Coronary artery (tissue), 2 donors: Measurements from ENCODE around the gene KIF21A.

Source experiments
- DNase-seq: peaks from one replicate; pipeline ENCODE4 v3.0.0-alpha.2; 2017; ENCODE audit warnings: low spot score
- H3K27ac ChIP-seq, 2 donors: fragments of 200-600 bp; sonication (generic); one replicate each; pipeline ENCODE4 v1.5.1; 2016 to 2019
- H3K4me3 ChIP-seq: fragments of 200-600 bp; sonication (generic); 2 replicates; pipeline ENCODE4 v1.5.1; 2016; ENCODE audit warnings: mild to moderate bottlenecking, moderate library complexity
- CTCF ChIP-seq: fragments of 200-600 bp; sonication (generic); IDR thresholded peaks from one replicate; pipeline ENCODE4 v1.5.1; 2019; ENCODE audit warnings: antibody characterized with exemption

Gene KIF21A

GRCh38 chr12:39386335-39386734 is 56.6 kb downstream of the KIF21A start:
- TF ChIP-seq CTCF: no peak
- Histone ChIP-seq H3K4me3 (no peak overlapping the region), H3K27ac (no peak overlapping the region)
- DNase-seq: no peak

GRCh38 chr12:39383114-39383513 is 59.8 kb downstream of the KIF21A start:
- no peak for DNase-seq
- H3K27ac ChIP-seq: no peak overlapping the region
- no peak for TF ChIP-seq CTCF
- H3K4me3 ChIP-seq: no peak overlapping the region

- no peak for TF ChIP-seq CTCF
- Histone ChIP-seq H3K4me3 (no peak overlapping the region), H3K27ac (no peak overlapping the region)
- no peak for DNase-seq
These were observed 62.8 kb downstream of the KIF21A start for GRCh38 chr12:39380090-39380489.

GRCh38 chr12:39378341-39378740 is 64.6 kb downstream of the KIF21A start:
- DNase-seq: no peak
- Histone ChIP-seq H3K27ac (no peak overlapping the region), H3K4me3 (no peak overlapping the region)
- TF ChIP-seq CTCF: no peak

GRCh38 chr12:39375206-39375808 is 67.6 kb downstream of the KIF21A start:
- TF ChIP-seq CTCF: no peak
- Histone ChIP-seq H3K4me3 (no peak overlapping the region), H3K27ac (no peak overlapping the region)
- DNase-seq: no peak

- H3K4me3 ChIP-seq: no peak overlapping the region
- H3K27ac ChIP-seq: no peak overlapping the region
- no peak for TF ChIP-seq CTCF
- DNase-seq: no peak
These were observed 70.0 kb downstream of the KIF21A start for GRCh38 chr12:39372929-39373328.

- TF ChIP-seq CTCF: no peak
- no peak for DNase-seq
- H3K27ac ChIP-seq: no peak overlapping the region
- H3K4me3 ChIP-seq: no peak overlapping the region
These were observed 70.6 kb downstream of the KIF21A start for GRCh38 chr12:39372204-39372925.
